Stimulated activated CD8-positive, alpha-beta memory T cell treated with anti-CD3 and anti-CD28 coated beads, Interleukin-15, amount 100 ng/mL, for 4 hours (primary cell): ENCODE results near the gene DCHS1.
"Not testable (repeated sequence)": the region's sequence is repeated elsewhere in the genome, so short reads cannot be mapped to it uniquely, and the experiment has no call there.

Source experiments
- DNase-seq, 2 donors: peaks; one replicate each; pipeline ENCODE4 v3.0.0-alpha.2; 2020; ENCODE audit warnings: low read depth in 2 of 2

The DCHS1 gene

GRCh38 chr11:6655790-6656583 is at the start of gene DCHS1:
Gene DCHS1 (minus strand): TSS chr11:6655809. CDS start chr11:6641613, 14,196 bp downstream.
- no peak for DNase-seq

DNA sequence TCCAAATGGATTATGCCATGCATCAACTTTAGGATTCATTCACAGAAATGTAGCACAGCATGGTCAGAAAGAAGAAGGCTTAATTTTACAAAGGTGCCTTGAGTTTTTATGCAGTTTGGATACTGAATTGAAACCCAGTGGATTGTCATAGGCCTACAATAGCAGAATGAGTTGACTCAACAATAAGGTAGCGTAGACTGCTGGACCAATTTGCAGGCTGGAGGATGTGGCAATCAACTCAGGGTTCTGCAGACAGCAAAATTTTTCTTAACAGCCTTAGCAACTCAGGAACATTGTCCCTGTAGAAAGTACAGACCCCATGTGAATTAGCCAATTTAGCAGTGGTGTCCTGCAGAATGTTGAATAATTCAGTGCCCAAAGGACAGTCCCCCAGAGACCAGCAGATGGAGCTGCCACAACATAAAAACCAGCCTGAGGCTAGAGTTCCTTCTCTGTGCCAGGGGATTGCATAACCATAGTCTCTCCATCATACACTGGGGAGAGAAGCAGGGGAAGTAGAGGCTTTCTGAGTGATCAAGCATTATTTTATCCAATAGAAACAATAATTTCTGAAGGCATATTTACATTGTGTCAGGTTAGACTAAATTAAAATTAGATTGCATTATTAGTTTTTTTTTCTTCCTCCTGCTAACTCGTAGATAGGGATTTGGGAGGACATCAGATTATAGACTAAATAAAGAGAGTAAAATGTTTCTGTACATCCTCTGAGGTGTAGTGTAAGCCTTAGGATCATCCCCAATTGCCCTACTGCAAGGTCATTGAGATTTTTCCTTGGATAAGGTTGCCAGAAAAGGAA is 47.8 kb upstream of the DCHS1 start:
- DNase-seq, result no peak

- DNase-seq, result not testable (repeated sequence)
These were observed 46.3 kb upstream of the DCHS1 start for GRCh38 chr11:6701955-6702354.

DNA sequence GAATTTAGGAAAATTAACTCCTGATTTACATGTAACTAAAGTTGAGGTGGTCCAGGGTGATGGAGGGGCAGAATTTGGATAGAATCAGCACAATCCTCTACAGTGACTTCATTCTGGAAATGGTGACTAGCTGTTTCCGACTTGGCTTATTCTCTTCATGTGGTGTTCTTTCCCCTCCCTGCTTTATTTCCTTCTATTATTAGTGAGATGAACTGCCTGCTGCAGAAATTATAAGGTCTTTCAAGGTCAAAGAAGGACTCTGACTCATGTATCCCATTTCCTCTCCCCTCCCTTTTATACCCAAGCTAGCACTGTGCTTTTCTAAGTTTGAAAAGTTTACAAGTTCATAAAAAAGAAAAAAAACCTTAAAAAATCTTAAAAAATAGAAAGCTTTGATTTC is 39.8 kb upstream of the DCHS1 start:
- no peak for DNase-seq

GRCh38 chr11:6694229-6694535 is 38.6 kb upstream of the DCHS1 start:
- no peak for DNase-seq

DNA sequence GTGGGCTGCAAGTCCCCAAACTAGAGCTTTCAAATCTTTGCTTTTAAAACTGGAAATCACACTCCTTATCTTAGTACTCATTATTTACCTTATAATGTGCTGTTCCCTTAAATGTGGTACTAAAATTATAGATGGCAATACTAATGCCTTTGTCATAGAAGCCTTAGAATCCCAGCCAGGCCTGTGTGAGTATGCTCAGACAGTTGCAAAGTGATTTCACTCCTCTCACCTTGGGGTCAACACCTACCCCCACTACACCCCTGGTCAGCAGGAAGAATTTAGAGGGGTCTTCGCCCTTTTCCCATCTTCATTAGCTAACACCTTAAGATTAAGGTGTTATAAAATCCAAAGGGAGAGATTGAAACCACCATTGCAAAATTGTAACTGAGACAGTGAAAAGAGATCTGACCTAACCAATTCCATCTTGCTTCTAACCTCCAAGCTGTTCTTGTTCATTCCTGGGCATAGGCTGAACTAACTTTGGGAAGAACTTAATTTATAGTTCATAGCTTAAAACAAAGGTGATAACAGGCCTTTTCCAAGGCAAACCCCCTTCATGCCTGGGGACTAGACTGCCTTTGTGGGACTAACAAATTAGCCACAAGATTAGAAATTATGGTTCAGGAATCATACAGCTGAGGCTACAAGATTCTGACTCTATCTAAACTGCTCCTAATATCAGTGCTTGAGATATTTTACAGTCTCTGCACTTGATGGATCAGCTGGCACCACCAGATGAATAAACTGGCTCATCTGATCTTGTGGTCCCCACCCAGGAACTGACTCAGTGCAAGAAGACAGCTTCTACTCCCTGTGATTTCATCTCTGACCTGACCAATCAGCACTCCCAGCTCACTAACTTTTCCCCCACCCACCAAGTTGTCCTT is 38.0 kb upstream of the DCHS1 start:
- DNase-seq, result peak in 1 of 2 donors; percentile 53

GRCh38 chr11:6692128-6692527 is 36.5 kb upstream of the DCHS1 start:
- DNase-seq, result no peak

DNA sequence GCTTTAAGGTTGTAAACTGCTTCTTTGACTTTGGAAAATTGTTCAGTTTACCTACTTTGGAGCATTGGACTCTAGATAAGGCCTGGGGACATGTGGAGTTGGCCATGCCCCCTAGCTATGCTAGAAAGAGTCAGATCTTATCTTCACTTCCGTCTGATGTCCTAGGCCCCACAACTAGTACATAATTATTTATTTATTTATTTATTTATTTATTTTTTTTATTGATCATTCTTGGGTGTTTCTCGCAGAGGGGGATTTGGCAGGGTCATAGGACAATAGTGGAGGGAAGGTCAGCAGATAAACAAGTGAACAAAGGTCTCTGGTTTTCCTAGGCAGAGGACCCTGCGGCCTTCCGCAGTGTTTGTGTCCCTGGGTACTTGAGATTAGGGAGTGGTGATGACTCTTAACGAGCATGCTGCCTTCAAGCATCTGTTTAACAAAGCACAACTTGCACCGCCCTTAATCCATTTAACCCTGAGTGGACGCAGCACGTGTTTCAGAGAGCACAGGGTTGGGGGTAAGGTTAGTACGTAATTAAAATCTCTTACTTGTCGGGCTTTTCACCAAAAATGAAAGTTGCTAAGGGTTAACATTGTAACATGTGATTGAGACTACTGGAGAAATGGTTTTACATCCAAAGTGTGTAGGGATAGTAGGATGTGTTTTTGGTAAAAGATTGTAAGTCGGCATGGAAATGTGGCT is 35.0 kb upstream of the DCHS1 start:
- DNase-seq, result not testable (repeated sequence)

GRCh38 chr11:6687876-6688275 is 32.3 kb upstream of the DCHS1 start:
- DNase-seq, result no peak

DNA sequence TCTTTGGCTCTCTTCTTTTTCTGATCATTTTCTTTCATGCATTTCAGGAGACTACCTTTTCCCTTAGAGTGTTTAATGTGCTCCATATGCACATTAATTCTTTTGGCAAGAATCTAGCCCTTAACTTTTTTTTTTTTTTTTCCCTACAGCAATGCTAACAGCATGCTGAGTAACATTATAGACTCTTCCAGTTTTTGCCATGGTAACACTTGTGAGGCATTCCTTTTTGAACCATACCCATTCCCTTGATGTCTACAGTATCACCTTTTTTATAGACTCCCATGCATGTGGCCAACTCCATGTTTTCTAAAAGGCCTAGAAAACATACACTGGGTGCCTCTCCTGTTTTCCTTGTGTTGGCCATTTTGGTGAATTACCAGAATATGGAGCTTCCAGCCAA is 30.4 kb upstream of the DCHS1 start:
- DNase-seq, result no peak

DNA sequence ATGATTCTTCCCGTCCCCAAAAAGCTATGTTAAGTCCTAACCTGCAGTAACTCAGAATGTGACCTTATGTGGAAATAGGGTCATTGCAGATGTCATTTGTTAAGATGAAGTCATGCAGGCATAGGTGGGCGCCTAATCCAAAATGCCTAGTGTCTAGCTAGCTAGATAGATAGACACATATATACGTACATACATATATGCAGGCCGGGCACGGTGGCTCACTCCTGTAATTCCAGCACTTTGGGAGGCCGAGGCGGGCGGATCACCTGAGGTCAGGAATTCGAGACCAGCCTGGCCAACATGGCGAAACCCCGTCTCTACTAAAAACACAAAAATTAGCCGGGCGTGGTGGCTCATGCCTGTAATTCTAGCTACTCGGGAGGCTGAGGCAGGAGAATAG is 28.5 kb upstream of the DCHS1 start:
- DNase-seq, result not testable (repeated sequence)

GRCh38 chr11:6682936-6683861 is 27.6 kb upstream of the DCHS1 start, which contains the start of gene MRPL17:
Gene MRPL17 (minus strand): TSS chr11:6683340. CDS start chr11:6683296, 44 bp downstream.
- DNase-seq, result peak; percentile 98

DNA sequence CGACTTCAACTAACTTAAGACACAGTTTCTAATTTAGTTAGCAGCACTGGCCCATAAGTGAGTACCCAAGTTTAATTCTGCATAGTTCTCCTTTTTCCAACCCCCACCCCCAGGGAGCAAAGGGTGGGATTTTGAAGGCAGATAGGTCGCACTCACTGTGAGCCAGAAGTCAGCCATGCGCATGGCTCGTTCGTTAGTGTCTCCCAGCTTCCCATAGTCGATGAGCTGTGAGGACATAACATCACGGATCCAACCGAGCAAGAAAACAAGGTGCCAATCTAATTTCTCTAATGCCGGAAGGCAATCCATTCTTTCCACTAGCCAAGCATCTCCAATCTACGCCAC is 27.0 kb upstream of the DCHS1 start:
- DNase-seq, result no peak

DNA sequence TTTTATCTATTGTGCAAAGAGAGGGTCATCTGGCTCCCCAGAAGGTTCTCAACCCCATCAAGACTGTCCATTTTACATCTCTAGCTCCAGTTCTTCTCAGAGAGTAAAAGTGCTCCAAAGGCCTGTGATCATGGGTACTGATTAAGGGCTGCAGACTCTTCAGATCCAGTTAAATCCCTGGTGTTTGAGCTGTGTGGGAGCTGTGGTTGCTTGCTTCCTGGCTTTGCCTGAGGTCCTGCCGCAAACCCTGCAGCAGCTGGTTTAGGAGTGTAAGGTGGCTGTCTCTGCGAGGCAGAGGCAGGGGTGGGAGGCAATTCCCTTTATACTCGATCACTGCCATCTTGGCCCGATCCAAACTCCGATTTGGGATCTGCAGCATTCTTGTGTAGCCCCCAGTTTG is 26.3 kb upstream of the DCHS1 start:
- no peak for DNase-seq

DNA sequence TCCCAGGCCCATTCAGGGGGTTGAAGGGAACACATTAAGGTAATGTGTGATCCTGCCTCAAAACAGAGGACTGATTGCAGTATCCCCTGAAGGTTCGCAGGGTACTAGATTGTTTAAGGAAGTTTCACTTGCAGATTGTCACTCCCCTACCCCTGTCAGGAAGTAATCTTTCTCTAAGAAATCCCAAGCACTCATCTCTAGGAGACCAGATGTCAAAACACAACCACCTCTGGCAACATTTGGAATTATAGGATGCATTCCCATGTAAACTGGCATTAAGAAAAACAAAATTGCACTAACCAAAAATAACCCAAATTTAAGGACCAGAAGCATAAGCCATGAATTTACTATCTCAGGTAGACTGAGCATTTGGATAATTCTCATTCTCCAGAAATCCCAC is 25.9 kb upstream of the DCHS1 start:
- DNase-seq, result no peak

DNA sequence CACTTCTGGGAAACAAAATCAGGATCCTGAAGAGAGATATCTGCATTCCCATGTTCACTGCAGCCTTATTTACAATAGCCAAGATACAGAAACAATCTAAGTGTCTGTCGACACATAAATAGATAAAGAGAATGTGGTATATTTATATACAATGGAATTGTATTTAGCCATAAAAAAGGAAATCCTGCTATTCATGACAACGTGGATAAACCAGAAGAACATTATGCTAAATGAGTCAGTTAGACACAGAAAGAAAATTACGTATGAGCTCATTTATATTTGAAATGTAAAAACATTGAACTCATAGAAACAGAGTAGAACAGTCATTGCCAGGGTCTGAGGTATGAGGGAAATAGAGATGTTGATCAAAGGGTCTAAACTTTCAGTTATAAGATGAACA is 21.4 kb upstream of the DCHS1 start:
- DNase-seq, result no peak

GRCh38 chr11:6674862-6675261 is 19.3 kb upstream of the DCHS1 start:
- no peak for DNase-seq

GRCh38 chr11:6674219-6674597 is 18.6 kb upstream of the DCHS1 start:
- no peak for DNase-seq

DNA sequence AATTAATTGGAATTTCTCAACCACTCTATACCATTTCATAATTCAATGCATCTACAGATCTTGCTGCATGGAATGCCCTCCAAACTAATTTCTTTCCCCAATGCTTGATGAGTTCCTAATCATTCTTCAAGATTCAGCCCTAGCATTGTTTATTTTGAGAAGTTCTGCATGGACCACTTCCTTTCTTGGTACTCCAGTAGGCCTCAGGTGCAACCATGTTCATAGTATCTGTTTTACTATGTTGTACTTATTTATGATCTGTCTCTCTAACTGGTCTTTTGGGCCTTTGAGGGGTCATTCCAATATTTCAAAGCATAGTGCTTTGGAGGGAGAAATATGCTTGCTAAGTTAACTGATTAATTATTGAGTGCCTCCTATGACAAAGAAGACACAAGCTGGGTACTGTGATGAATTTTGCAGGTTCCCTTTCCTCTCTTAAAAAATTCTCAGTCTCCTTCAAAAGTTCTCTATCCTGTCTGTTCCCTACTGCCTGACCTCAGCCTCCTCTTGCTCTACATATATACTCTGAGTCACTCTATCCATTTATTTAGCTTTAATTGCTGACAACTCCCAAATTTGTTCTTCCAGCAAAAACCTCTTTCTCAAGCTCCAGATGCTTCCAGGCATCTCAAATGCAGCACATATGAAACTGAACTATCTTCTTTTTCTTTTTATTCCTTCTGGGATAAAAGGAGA is 18.1 kb upstream of the DCHS1 start:
- DNase-seq, result no peak

DNA sequence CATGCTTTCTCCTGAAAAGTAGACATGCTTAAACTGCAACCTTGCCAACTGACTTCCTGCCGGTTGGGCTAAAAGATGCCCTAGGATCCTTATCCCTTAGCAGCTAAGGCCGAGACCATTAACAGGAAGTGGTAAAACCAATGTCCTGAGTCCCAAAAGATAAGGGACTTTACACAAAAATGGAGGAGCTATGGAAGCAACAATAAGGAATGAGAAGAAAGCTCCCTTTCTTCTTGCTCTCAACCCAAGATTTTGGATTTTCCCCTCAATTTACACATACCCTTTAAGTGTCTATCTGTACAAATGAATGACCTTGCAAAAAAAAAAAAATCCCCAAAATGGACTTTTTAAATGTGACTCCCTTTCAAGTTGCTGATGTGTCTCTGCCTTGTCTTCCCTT is 16.4 kb upstream of the DCHS1 start:
- no peak for DNase-seq
